ENCODE results near the gene FGF3.

The FGF3 gene

DNA sequence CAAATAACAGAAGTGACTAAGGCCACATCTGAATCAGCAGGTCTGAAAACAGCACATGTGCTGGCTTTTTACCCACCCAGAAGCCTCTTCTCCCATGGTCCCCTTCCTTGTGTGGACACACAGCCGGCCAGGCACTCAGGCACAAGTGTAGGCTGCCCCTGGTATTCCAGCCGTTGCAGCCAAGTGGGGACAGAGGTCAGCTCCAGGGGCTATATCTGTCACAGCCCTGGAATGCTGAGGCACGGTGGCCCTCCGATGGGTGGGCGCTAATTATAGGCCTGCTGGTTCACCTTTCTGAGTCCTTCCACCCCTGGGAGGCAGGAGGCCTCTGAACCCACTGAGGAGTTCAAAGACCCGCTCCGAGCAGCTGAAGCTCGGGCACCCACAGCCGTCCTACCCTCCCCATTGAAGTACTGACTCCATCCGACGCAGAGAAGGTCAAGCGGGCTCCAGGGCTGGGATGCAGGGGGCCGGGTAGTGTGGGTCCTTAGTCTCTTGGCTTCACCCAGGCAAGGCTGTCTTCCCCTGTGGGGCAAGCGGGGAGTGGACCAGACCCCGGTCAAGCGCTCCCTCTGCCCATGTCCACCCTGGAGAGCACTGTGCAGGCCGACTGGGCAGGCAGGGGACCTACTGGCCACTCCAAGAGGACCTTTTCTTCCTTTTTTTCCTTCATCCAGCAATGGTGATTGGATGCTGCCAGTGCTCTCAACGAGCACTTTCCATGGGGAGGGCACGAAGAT lies 14.3 kb downstream of the FGF3 start:
- DNase-seq (ENCODE audit: low spot score): no peak

DNA sequence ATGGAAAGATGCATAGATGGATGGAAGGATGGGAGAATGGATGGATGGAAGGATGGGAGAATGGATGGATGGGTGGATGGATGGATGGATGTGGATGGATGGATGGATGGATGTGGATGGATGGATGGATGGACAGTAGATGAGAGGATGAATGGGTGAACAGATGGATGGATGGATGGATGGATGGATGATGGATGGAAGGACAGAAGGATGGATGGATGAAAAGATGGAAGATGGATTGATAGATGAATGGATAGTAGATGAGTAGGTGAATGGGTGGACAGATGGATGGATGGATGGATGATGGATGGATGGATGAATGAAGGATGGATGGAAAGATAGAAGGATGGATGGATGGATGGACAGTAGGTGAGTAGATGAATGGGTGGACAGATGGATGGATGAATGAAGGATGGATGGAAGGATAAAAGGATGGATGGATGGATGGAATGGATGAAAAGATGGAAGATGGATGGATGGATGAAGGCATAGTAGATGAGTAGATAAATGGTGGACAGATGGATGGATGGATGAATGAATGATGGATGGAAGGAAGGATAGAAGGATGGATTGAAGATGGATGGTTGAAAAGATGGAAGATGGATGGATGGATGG lies 15.5 kb downstream of the FGF3 start:
- no peak for DNase-seq (ENCODE audit: low spot score)

DNA sequence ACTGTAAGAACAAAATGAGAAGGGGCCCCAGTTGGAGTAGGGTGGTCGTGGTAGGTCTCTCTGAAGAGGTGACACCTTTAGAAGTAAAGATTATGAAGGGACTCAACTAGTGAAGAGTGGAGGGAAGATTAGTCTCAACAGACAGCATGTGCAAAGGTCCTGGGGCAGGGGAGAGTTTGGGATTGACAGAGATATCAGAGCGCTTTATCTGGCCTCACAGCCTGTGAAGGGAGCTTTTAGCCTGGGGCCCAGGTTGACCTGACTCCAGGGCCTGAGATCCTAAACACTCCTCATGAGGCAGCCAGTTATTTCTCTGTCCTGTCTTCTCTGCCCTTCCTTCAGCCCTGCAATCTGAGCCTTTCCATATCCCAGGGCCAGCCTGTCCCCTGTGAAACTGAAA lies 16.2 kb downstream of the FGF3 start:
- DNase-seq (ENCODE audit: low spot score): no peak

DNA sequence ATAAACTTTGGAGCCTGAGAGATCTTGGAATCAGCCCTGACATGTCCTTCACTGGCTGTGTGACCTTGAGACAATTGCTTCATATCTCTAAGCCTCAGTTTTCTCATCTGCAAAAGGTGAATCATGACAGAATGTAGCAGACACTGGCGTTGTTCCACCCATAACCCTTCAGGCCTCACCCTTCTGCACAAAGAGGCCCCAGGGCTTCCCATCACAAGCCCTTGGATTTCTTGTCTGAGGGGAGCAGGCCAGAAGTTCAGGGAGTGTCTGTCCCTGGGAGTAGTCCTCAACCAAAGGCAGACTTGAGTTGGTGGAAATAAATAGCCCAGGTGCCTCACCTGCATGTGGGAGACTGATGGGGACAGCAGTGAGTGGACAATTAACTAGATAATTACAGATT lies 16.6 kb downstream of the FGF3 start:
- DNase-seq (ENCODE audit: low spot score): no peak

DNA sequence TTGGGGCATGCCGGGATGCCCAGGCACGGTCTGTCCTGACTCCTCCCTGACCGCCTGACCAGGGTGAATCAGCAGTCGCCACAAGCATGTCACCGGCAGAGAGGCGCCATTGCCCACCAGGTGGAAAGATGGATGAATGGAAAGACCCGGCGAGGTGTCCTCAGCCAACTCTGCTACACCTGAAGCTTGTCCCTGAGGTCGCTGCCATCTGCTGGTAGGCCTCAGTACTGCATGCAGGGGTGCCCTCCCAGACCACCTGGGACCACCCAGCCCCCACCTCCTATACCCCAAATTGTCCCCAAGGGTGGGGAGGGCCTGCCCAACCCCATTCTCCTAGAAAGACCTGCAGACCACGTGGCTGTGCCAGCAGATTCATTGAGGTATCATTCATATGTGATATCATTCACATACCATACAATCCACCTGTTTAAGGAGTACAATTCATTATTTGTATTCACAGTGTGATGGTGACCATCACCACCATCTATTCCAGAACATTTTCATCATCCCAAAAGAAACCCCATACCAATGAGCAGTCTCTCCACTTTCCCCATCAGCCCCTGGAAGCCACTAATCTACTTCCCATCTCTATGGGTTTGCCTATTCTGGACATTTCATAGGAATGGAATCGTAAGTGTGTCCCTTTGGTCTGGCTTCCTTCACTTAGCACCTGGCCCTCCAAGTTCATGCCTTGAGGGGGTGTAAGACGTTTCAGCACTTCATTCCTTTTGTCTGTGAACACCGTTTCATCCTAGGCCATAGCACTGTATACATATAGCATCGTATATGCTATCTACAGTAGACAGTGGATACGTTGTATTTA lies 17.5 kb downstream of the FGF3 start:
- no peak for DNase-seq (ENCODE audit: low spot score)

DNA sequence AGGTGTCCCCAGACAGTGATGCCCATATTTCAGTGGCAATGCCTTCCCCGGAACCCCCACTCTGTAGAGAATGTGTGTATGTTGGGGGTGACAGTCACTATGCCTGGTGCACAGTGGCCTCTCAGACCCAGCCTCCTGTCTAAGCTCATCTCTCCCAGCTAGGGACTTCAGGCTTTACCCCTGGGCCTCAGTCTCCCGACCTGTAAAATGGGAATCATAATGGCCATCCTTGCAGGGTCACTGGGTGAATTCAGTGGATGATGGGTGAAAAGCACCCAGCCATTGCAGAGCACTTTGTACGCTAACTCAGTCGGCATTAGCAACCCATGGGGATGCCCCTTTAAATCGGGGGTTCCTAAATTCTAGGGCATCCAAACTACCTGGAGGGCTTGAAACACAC lies 18.9 kb downstream of the FGF3 start:
- no peak for DNase-seq (ENCODE audit: low spot score)

DNA sequence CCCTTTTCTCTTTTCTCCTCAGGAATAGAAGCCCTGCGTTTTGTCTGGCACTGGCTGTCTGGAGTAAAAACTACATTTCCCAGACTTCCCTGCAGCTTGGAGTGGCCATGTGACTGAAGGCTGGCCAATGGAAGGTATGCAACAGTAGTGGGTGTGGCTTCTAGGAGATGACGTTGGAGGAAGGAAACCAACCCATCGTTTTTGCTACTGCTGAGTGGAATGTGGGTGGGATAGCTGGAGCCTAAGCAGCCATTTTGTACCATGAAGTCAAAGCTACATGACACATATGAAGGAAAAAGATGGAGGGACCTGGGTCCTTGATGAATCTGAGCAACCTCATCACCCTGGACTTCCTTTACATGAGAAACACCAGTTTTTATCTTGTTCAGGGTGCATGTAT lies 19.6 kb downstream of the FGF3 start:
- peak; percentile 74 for DNase-seq (ENCODE audit: low spot score)

DNA sequence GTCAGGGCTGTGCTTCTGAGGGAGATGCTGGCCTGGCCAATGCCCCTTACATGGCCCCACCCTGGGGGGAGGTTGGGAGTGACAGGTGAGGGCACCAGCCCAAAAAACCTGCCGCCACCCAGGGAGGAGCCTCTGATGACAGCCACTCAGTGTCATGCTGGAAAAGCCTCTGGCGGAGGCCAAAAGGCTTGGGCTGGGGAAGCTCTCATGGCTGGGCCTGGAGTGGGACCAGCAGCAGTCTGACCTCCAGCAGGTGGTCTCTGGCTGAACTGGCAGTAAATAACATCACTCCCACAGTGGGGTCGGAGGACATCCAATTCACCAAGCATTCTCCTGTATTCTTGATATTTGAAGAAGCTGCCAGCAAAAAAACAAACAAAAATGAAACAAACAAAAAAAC lies 20.1 kb downstream of the FGF3 start:
- DNase-seq (ENCODE audit: low spot score): no peak

DNA sequence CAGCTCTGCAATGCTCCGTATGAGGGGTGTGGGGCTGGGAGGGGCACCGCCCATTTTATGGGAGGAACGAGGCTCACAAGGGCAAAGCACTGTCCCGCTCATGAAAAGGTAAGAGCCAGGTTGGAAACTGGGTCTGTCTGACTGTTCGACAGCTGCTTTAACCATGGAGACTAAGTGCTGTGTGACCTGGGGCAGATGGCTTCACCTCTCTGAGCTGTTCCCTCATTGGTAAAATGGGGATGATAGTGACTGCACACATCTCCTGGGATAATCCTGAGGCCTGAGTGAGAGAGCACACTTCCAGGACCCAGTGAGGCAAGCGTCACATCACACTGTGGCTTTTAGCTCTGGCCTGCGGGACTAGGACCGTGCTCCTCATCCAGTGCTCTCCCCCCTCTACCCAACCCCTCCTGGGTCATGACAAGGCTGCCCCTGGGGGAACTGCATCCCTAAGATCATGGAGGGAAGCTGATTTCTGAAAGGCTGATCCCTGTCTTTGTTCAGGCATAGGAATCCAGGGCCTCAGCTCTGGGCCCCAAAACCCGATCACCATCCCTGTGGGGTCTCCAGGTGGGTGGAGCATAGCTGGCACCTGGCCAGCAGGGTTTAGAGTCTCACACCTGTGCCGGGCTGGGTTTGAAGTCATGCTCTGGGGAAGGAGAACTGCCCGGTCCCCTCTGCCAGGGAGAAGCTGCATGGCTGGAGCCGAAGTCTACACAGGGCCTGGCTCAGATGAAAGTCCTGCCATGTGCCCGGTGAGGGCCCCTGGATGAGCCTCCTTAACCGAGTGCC lies 21.3 kb downstream of the FGF3 start:
- DNase-seq (ENCODE audit: low spot score): no peak

DNA sequence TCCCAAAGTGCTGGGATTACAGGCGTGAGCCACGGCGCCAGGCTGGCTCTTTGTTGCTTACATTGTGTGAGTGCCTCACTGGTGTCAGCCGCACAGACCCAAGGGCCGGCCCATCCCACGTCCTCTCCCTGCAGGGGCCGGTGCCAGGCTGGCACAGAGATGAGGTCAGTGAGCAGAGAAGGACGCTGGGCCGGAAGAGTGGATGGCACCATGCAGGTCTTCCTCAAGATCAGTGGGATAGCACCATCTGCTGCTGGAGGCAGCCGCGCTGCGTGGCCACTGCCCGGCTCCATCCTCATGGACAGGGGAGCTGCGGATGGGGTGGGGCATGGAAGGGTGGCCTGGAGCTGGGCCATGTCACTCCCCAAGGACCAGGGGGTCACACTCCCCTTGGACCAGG lies 22.1 kb downstream of the FGF3 start:
- DNase-seq (ENCODE audit: low spot score): no peak

DNA sequence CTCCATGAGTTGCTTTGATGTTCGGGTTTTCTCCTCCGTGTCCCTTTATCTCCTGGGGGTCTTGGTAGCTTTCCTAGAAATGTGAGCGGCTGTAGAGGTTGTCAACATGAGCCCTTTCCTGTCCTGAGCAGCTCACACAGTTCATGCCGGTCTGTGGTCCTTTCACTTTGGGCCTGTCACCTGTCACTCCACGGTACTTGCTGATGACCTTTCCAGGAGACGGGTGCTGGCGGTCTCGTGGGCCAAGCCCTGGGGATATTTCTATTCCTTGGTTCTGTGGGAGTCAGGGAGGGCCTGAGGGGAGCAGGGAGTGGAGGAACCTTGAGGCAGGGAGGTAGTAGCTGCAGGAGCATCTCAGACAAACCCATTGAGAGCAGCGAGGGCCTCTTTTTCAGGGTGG lies 23.2 kb downstream of the FGF3 start:
- DNase-seq (ENCODE audit: low spot score): no peak

DNA sequence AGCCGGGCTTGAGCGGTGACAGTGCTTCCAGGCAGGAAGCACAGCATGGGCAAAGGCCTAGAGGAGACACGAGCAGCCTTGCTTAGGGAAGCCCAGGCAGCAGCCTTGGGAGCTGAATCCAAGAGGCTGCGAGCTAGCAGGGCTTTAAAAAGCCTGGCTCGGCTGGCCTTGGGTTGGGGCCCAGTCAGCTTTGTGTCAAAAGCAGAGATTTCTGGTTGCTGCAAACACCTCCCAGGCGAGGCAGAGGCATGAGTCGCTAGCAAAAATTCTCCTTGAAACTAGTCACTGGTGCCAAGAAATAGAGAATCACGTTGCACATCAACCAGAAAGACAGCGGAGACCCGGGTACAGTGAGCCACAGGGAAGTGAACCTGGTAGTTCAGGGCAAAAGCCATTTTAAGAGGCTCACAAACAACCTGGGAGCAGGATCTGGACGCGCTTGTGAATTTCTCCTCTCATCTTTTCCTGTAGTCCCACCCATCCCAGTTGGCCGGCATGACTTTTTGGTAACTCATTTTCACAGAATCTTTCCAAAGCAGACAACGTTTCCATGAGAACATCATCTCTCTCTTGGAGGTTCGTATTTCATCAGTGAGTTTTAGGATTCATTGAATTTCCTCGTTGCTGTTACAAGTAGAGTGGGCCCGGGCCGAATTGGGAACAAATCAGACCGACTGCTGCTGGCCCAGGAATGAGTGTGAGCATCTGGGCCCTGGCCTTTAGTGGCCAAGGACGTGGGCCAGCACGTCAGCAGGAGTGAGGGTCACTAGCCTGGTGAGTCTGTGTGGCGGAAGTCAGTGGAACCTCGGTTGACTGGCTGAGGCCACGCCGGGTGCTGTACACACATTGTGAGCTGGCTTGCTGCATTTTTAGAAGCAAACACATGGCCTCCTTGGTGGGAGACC lies 27.7 kb downstream of the FGF3 start:
- no peak for DNase-seq (ENCODE audit: low spot score)

DNA sequence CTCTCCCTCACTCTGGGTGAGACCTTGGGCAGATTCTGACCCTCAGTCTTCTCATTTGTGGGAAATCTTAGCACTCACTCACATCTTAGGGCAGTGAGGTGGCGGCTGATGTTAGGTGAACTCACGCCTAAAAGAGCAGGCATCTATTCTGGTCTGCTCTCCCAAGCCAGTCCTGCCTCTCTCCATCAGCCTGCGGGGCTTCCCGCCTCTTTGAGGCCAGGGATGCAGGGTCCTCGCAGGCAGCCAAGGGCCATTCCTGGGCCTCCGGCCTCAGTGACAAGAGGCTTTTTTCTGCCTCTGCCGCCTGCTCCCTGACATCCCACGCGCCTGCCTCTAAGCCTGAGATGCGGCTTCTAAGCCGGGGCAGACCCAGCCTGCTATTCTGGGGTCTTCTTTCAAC lies 30.3 kb downstream of the FGF3 start:
- DNase-seq (ENCODE audit: low spot score): no peak

DNA sequence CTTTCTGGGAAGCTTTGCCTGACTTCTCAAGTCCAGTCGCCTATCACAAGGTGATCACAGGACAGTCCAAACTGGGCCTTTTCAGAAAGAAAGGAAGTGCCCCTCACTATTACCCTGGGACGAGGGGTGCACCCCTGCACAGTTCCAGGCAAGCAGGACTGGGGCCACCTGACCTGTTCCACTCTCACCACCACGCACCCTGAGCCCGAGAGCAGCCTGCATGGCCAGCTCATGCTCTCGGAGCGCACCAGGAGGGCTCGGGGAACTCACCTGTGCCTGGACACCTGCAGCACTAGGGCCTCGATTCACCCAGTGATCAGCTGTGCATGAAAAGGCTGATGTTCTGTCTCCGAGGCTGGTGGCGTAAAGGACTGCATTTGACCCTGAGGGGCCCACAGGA lies 31.3 kb downstream of the FGF3 start:
- no peak for DNase-seq (ENCODE audit: low spot score)

DNA sequence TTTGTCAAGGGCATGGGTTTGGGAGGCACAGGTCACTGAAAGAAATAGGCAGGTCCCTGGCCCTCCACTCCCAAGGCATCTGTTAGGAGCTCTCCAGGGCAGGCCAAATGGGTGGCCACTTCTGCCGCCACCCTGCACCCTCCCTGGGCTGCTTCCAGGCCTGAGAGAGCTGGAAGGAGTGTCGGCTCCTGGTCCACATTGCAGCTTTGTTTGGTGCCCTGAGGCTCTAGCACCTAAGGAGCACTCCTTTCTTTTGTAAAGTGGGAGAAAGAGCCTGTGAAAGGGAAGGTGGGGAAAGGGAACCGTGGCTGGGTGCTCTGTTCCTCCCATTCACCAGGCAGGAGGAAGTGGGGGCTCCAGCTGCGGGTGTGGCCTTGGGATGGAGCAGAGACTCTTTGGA lies 31.8 kb downstream of the FGF3 start:
- DNase-seq (ENCODE audit: low spot score): no peak

DNA sequence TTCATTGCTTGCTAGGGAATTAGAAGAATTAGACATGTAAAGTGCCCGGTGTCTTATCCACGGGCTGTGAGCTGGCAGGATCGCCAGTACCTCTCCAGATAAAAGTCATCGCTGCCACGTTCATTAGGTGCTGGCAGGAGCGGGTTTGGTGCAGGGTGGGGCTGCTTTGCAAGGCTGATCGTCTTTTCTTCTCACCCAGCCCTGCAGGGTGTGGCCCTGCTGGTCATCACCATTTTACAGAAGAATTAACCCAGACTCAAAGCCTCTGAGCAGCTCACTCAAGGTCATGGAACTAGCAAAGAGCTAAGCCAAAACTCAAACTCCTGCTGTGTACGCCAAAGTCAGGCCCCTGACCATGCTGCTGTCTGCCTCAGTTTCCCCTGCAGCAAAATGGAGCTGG lies 38.0 kb downstream of the FGF3 start:
- no peak for DNase-seq (ENCODE audit: low spot score)

DNA sequence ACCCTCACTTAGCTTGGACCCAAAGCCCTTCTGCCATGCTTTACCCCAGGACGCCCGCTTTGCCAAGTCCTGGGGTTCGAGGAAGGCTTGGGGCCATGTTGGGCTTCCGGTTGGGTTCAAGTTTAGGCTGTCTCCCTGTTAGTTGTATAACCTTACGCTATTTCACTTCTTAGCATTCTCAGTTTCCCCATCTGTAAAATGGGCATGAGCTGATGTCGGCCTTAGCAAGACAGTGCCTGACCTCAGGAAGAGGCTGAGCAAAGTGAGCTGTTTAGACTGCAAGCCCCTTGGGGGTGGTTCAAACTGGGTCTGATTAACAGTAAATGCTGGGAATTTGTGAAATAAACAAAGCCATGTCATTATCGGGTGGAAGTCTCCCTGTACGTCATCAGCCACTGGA lies 40.8 kb downstream of the FGF3 start:
- DNase-seq (ENCODE audit: low spot score): no peak

DNA sequence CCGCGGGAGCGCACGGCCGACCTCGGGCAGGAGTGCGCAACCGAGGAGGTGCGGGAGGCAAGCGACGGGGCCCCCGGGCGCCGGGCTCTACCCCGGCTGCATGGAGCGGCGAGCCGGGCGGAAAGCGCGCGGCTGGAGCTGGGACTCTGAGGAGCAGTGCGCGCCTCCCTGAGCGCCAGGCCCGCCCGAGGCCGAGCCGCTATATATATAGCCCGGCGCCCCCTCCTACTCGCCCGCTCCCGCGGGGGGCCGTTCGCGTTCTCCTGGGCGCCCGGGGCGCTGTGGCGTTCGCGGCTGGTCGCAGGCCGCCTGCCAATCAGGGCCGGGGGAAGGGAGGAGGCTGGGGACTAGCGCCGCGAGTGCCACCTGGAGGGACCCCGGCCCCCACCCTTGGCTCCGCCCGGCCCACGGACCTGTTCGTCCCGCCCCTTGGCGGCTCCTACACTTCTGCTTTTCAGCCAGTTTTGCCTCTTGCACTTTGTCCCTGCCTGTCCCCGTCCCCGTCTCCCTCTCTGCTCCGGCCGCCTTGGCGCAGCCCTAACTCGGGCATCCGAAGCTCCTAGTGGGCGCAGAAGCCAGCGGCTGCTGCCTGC lies 44.0 kb downstream of the FGF3 start, which contains the start of gene FGF4:
Gene FGF4, minus strand, starts transcription at position 179 of the 593 bp plus-strand sequence. CDS start 257 bp downstream, outside the sequence.
- no peak for DNase-seq (ENCODE audit: low spot score)

DNA sequence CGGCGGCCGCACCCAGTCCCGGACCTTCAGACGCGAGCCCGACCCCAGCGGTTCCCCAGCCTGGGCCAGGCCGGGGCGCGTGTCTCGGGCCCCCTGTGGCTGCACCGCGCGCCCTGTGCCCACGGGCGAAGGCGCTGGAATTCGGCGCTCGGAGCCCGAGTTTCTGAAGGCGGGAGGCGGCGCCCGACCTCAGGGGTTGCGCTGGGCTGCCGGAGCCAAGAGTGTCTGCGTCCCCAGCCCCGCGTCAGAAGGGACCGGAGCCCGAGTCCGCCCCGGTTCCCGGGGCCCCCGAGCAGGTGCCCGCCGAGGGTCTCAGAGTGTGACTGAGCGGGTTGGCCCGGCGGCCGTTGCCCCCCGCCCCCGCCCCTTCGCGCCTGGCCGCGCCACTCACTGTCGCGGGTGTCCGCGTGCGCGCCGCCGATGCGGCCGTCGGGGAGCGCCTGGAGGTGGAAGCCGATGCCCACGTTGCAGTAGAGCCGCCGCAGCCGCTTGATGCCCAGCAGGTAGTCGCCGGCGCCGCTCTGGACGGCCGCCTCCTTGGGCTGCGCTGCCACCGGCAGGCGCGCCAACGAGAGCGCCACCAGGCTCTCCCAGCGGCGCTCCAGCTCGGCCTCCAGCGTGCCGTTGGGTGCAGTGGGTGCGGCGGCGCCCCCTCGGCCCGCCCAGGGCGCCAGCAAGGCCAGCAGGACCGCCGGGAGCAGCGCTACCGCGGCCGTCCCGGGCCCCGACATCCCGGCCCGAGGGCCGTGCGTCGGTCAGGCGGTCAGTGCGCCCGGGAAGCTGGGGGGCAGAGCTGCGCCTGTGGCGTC lies 44.7 kb downstream of the FGF3 start:
- DNase-seq (ENCODE audit: low spot score): no peak

Data from COLO829 (cell line).